Activated CD4-positive, alpha-beta T cell treated with anti-CD3 and anti-CD28 coated beads, Interleukin-2, amount 50 U/mL, for 4 hours (primary cell): ENCODE measurements around the gene SLC6A8.
"Not testable (repeated sequence)": the region's sequence is repeated elsewhere in the genome, so short reads cannot be mapped to it uniquely, and the experiment has no call there.

ENCODE experiments used
- DNase-seq, 2 experiments: peaks; one replicate each; pipeline ENCODE4 v3.0.0-alpha.2; 2020

Gene SLC6A8

DNA sequence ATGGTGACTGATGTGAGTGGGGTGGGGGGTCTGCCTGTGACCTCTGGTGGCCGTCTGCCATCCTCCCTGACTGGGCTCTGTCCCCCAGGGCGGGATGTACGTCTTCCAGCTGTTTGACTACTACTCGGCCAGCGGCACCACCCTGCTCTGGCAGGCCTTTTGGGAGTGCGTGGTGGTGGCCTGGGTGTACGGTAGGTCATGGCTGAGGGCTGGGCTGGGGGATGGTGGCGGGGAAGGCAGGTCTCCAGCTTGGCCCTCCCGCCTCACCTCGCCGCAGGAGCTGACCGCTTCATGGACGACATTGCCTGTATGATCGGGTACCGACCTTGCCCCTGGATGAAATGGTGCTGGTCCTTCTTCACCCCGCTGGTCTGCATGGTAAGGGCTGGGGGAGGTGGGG lies 6.5 kb downstream of the SLC6A8 start:
- not testable (repeated sequence) for DNase-seq

DNA sequence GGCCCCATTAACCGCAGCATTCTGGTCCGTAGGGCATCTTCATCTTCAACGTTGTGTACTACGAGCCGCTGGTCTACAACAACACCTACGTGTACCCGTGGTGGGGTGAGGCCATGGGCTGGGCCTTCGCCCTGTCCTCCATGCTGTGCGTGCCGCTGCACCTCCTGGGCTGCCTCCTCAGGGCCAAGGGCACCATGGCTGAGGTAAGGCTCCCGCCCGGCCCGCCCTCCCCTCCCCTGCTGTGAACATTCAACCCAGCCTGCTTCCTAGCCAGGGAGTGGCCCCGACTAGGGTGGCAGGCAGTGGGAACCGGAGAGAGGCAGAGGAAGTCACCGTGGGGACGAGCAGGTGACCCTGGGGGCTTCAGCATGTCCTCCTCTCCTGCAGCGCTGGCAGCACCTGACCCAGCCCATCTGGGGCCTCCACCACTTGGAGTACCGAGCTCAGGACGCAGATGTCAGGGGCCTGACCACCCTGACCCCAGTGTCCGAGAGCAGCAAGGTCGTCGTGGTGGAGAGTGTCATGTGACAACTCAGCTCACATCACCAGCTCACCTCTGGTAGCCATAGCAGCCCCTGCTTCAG lies 7.1 kb downstream of the SLC6A8 start:
- DNase-seq: no peak

DNA sequence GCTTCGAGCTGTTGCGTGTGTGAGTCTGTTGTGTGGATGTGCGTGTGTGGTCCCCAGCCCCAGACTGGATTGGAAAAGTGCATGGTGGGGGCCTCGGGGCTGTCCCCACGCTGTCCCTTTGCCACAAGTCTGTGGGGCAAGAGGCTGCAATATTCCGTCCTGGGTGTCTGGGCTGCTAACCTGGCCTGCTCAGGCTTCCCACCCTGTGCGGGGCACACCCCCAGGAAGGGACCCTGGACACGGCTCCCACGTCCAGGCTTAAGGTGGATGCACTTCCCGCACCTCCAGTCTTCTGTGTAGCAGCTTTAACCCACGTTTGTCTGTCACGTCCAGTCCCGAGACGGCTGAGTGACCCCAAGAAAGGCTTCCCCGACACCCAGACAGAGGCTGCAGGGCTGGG lies 8.4 kb downstream of the SLC6A8 start:
- no peak for DNase-seq

DNA sequence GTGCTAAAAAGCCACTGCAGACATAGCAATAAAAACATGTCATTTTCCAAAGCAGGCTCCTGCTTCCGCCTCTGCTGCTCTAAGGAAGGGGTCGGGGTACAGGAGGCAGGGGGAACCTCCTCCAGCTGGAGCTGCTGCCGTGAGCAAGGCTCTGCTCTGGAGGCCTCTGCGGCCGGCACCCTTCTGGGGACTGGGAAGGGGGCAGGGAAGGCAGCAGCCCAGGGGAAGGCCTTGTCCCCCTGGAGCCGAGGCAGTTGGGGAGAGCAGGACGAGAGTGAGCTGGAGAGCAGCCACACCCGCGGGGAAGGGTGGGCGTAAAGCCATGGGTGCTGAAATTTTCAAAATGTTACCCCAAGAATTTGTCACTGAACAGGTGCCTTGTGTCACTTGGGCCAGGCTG lies 8.8 kb downstream of the SLC6A8 start:
- DNase-seq: not testable (repeated sequence)

DNA sequence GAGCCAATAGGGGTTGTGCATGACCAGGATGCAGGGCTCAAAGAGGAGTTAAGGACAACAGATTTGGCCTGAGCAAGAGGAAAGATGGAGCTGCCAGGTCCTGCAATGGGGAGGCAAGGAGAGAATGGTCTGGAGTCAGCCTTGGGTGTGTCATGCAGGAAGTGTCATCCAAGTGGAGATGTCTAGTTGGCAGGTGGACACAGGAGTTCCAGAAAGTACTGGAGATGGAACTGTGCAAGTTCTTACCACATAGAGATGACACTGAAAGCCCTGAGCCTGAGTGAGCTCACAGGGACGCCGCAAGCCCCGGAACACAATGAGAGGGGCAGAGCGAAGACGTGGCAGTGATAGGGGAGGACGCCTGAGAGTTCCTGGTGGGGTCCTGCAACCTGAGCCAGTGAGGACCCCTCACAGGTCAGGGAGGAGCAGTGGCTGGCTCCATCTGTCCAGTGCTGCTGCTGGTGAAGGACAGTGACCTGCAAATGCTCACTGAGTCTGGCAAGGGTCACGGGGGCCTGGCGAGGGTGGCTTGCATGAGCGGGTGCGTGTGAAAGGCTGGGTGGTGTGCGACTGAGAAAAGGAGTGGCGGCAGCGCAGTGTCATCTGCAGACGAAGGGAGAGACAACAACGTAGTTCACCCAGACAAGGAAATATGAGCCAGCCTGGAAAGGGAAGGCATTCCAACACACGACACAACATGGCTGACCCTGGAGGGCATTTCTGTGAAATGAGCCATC lies 9.4 kb downstream of the SLC6A8 start:
- not testable (repeated sequence) for DNase-seq

DNA sequence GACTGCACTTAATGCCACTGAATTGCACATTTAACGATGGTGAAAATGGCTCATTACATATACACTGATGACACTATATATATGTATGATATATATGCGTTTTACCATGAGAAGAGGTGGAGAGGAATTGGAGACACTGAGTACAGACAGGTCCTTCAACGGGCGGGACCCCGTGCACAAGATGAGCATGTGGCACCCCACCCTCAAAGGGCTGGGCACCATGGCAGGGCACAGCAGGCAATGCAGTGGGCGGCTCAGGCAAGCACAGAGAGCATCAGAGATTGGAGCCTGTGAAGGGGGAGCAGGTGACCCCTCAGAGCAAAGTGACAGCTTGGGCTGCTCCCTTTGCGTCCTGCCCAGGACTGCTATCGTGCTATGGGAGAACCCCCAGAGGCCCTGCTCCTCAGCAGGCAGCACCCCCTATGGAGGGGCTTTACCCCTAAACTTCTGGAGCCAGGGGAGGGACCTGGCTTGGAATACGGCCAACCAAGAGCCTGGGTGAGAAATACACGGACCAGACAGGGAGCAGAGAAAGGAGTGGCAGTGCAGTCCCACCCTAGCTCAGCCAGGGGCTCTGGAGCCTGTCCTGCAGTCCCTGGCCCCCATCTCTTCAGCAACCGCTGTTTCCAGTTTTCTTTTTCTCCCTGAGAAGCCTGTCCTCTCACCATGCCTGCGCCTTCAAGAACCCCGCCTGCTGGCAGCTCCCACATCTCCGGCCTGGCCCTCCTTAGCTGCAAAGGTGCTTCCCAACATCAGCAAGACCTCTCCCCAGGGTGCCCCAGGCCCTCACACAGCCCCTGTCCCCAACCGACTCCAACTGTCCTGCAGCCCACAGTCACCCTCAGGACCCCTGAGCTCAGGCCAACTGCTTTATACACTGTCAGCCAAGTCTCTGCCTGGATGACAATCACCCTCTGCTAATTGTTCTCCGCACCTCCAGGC lies 10.5 kb downstream of the SLC6A8 start:
- DNase-seq: no peak

DNA sequence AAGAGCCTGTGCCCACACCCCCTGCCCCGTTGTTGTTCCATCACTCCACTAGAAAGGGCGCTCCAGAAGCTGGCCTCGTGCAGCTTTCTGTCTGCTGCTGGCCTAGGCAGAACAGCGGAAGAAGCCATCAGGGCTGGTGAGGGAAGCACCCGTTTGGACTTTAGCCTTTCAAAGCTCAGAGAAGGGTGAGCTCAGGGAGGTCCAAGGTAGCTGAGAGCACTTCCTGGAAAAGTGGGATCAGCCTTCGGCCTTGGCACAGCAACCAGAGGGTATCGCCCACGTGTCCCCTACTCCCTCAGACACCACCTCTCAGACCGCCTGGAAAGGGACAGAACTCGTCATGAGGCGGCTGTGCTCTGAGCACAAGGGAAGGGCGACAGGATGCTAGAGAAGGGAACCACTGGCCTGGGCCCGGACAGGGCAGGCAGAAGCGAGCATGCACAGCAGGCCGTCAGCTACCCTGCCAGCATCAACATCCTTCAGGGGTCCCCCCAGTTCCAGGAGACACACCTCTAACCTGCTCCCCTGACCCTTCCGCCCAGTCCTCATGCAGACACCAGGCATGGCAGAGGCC lies 11.6 kb downstream of the SLC6A8 start:
- DNase-seq: not testable (repeated sequence)

DNA sequence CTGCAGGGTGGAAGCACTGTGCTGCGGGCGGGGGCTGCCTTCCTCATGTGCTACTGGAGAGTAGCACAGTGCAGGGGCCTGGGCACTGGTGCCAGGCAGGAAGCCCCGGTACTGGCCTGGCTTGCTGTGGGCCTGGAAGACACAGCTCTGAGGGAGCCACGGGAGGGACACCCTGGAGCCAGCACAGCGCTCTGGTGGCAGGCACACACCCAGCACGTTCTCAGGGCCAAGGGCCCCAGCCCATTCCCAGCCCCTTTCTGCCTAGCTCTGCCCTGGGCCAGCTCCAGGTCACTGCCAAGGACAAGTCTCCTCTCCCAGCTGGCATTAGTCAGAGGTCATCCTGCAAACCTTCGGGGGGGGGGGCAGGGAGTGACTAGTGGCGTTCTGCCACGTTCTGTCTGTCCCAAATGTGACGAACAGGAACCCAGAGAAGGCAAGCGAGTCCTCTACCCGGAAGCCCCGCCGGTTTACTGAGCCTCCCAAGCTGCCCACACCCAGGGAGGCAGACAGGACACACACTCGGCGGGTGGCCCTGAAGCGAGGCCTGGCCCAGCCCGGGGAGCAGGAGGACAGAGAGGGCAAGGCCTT lies 12.2 kb downstream of the SLC6A8 start:
- DNase-seq: not testable (repeated sequence)

DNA sequence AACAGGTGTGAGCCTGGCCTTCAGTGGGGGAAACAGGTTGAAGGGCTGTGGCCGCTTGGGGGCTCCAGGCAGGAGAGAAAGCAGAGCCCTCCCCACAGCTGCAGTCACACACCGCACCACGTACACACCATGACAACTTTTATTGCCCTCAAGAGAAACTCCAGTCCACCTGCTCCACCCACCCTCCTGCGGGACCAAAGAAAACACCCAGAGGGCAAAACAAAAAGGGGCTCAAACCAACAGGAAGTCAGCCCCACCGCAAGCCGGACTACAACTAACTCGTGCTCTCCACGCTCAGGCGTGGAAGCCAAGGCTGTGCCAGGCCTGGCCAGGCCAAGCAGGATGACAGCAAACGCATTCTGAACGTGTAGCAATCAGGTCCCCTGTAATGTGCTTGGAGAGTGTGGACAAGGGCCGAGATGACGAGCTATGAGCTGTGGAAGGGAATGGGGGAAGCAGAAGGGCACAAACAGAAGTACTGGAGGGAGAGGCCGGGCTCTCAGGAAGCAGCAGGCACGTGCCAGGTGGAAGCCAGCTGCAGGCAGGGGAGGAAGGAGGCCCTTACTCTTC lies 12.7 kb downstream of the SLC6A8 start:
- DNase-seq: no peak

DNA sequence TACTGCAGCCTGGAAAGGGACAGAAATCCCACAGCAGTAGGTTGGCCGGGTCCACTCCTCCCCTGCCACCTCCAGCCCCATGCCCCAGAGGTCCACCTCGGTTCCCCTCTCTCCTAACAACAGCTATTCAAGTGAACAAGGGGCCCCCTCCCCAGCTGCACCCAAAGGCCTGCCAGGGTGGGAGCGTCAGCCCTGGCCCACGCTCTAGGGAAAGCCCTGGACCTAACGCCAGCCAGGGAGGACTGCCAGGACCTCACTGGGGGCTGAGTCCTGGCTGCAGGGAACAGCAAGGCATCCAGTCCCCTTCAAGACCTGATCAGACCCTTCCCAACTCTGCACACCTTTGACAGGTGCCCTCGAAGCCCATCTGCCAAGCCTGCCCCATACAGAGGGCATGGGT lies 13.2 kb downstream of the SLC6A8 start:
- no peak for DNase-seq

DNA sequence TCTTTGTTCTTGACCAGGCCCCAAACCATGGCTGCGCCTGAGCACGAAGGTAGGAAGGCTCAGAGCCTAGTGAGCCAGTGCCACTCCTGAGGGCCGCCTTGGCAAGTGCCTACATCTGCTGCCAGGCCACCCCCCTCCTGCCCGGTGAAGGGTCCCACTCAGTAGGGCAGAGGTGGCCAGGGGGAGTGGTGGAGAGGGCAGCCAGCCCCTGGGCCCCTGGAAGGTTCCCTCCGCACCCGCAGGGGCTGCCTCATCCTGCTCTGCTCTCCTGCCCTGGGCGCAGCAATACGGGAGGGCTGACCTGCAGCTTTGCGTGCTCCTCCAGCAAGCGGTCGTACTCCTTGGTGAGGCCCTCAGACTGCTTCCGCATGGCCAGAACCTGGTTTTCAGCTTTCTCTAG lies 14.0 kb downstream of the SLC6A8 start:
- no peak for DNase-seq

DNA sequence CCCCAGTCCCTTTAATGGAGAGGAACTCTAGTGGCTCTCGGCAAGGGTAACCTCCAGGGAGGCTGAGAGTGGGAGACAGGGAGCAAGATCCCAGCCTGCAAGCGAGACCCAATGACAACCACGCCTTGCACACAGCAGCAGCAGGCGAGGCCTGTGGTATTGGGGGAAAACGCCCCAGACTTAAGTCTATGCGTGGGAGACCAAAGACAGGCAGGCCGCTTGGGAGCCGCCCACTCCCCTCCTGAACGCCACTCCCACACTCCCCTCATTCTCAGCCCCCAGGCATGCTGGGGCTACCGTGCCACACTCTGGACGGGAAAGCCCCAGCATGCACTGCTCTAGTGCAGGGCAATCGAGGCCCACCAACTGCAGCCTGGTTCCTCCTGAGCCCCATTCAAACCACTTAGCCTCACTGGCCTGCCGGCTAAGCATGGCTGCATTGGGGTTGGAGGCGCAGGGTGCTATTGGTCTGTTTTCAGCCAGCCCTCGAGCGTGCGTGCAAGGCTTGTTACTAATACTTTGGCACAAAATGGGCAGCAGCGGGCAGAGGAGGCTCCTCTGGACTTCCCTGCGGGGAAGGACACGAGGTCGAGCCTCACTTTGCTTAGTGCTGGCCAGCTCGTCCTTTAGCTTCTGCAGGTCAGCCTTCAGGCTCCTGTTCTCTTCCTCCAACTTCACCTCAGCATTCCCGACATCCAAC lies 14.8 kb downstream of the SLC6A8 start:
- DNase-seq: no peak

DNA sequence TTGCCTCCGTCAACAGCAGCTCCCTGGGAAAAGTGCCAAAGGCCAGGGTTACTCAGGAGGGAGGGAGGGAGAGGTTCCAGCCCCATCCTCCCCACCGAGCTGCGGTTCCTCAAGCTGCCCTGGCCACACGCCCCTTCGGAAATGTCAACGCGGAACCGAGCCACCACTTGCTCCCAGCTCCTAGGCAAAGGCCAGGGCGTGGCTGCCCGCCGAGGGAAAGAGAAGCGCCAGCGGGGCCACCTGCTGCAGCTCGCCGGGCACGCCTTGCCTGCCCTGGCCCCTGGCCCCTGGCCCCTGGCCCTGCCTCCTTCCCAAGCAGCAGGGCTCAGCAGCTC lies 15.3 kb downstream of the SLC6A8 start:
- no peak for DNase-seq

DNA sequence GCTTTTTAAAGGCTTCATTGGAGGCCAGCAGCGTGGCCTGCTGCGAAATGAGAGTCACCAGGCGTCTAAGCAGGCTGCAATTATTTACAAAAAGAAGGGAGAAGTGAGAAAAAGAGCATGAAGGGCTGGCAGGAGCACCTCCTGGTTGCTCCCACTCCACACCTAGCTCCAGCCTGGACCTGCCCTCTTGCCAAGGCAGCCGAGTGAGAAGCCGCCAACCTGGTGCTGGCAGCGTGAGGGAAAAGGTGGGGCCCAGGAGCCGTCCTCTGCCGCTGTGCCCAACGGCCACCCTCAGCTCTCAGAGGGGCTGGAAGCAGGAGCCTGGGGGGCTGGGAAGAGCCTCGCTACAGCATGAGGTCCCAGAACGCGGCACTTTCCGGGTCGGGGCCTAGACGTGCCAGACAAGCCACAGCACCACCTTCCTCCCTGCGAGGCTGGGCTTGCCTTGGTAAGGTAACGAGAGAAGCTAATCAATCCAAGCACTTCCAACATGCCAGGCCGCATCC lies 16.3 kb downstream of the SLC6A8 start:
- DNase-seq: no peak

DNA sequence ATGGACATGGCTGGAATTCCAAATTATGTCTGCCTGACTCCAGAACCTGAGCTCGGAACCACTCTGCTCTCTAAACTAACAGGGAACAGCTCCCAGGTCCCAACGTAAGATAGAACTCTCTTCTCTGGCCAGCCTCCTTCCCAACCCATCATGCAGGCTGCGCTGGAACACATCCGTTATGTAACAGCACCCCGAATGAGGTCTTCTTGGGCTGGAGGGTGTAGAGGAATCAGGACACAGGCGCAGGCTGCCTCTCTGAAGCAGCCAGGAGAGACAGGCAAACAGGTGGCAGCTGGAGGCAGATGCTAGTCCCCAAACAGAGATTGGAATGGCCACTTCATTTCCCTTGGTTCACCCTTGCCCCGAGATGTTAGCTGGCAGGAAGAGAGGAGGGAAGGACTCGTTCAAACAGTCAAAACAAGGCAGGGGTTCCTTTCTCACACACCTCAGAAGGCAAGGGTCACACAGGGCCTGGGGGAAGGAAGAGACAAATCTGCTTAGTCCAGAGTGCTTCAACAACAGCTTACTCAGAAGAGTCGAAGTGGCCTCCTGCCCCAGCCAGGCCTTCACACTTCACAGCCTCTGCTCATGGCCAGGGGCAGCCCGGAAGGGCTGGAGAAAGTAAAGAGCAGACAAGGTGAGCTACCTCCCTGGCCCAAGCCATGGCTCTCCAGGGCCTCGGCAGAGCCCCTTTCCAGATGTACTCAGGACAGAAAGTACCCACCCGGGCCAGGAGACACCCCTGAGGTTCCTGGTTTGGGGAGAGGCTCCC lies 17.1 kb downstream of the SLC6A8 start:
- not testable (repeated sequence) for DNase-seq

DNA sequence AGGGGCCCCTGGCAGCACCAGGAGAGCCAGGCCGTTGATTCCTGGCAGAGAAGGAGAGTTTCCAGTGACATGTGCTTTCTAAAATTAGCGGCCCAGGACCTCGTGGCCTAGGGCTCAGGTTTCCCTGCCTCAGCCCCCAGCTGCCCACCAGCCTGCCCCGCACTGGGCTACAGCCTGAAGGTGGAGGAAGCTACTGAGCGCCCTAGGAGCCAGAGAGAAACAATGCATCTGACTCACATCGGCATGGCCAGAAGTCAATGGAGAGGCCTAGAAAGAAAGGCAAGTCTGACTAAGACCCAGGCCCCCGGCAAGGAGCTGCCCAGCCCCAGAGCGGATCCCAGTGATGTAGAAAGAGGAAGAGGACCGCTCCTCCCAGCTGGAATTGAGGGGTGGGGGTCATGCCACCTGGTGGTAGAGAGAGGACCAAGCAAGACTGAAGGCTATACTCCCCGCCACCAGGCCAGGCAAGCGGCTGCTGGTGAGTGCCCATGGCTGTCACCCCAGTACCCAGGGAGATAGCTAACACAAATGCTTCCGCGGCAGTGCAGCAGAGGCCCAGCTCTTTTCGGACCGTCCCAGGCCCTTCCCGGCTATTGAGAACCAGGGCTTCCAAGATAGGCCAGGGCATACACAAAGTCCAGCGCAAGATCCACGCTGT lies 17.8 kb downstream of the SLC6A8 start:
- not testable (repeated sequence) for DNase-seq

DNA sequence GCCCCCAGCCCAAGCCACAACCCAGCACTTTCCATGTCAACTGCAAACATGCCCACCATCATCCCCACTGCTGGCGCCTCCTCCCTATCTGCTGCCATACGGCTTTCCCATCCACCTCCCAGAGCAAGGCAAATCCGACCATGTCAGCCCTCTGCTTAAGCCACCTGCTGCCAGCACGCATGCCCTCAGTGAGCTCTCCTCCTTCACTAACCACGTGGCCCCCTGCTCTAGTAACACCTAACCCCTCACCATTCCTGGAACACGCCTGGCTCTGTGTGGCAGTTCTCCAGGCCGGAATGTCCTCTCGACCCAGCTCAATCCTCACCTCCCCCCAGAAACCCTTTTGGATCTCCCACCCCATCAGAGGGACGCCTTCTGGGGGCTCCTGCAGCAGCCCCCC lies 19.1 kb downstream of the SLC6A8 start:
- no peak for DNase-seq

DNA sequence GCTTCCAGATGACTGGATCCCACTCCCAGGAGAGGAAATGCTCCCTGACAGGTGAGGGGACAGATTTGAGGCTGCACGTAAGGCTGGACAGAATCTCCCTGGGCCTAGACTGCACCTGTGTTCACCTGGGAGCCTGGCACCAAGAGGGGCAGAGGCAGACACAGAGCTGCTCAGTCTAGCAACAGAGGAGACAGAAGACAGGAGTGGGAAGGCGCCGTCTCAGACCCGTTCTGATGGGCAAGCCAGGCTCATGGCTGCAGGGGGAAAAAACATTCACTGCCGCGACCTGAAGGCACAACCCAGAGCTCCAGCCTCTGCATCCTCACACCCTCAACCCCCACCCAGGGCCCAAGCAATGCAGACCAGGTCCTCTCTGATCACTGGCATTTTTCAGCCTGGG lies 19.7 kb downstream of the SLC6A8 start:
- DNase-seq: no peak

DNA sequence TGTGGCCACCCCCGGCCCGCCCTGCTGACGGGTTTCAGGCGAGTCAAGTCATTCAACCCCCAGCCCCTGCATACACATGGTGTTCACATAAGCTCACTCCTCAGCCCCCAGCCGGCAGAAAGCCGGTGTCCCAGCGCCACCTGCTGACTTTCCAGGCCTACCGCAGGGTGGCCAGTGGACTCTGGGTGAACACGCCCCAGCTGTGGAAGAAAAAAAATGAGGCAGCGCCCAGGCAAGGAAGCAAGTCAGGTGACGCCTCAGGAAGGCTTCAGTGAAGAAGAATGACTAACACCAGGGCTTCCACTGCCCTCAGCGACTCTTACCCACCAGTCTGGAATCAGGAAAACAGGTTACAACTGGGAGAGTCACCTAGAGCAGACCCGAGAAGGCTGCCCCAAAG lies 20.7 kb downstream of the SLC6A8 start:
- peak; percentile 31 to 39 for DNase-seq
